GM19099 (cell line): ENCODE data around the gene HSDL2.

Experiments
- POLR2A ChIP-seq: IDR thresholded peaks from 3 replicates; pipeline ENCODE4 v1.6.1; 2011; ENCODE audit warnings: low read depth; ENCODE audit not compliant: insufficient read length; ENCODE audit errors: extremely low read depth

HSDL2 gene

GRCh38 chr9:112380102-112380824 lies at the start of gene HSDL2:
TSS of gene HSDL2 (plus strand) at chr9:112380108. CDS start at chr9:112380164, 56 bp downstream.
- no peak for TF ChIP-seq POLR2A

- TF ChIP-seq POLR2A = no peak
Measured at GRCh38 chr9:112331674-112331952, 48.3 kb upstream of the HSDL2 start.

GRCh38 chr9:112332214-112332613 lies 47.7 kb upstream of the HSDL2 start:
- no peak for TF ChIP-seq POLR2A

DNA sequence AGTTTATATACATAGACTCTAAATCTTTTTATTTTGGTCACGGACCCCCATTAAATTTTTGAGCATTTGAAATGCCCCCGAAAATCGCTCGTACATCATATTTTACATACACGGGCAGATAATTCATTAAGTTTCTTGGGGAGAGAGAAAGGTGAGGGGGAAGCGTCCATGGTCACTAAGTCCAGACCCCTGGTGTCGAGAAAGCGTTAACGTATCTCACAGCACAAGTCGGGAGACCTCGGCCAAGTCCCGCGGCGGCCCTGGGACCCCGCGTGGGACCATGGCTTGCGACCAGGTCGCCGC lies 47.3 kb upstream of the HSDL2 start:
- TF ChIP-seq POLR2A = no peak

DNA sequence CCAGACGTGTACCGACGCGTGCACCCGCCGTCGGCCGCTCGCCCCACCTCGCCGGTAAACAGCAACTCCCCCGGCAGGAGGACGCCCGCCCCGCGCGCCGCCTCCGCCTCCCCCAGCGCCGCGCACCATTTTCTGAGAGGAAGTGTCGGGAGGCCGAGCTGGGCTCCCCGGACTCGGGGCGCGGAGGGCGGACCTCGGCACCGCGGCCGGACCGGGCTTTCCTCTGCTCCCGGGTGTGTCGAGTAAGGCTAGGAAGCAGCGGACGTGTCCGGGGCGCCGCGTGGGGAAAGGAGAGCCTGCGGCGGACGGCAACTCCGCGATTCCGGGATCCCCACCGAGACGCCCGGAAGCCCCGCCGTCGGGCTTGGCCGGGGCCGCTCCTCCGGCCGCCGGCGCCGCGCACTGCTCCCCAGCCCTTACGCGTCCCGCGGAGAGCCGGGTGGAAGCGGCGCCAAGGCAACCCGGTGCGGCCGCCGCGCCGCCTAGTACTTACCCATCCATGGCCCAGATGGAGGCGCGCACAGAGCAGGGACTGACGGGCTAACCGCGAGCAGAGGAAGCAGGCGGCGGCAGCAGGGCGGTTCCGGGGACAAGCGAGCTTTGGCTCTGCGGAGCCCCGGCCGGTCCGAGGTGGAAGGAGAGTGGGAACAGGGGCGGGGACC lies 46.8 kb upstream of the HSDL2 start, which contains the start of gene PTBP3:
PTBP3 (minus strand) TSS at position 643 of the 662 bp plus-strand sequence. CDS start 35,754 bp downstream, outside the sequence.
- peak; percentile 75 for TF ChIP-seq POLR2A

DNA sequence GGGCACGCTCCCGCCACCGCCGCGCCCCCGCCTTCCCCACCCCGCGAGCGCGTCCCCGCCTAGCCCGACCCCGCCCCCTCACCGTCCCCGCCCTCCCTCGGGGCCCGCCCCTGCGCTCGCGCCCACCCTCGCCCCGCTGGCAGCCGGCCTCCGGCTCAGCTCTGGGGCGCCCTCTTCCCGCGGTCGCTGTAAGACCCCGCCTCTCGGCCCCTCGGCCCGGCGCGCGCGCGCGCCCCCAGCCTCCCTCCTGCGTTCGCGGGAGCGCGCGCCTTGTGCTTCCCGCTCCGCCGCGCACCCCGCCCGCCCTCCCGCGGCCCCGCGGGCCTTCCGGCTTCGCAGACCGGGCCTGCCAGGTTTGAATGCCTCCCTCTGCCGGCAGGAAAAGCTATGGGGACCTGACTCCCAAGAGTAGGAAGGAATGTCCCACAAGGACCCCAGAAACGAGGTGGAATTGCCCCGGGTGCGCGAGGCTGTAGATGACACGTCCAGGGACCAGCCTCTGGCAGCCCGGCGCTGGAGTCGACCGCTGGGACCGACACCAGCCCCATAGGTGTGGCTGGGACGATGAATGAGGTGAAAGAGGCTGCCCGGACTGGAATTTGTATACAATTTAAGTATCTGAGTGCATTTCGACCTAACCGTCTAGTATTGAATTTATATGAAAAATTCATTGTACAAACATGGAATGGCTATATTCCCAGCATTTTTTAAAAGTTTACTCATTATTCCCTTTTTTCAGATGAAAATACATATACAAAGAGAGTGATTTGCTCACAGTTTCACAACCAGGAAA lies 46.1 kb upstream of the HSDL2 start:
- TF ChIP-seq POLR2A = no peak

DNA sequence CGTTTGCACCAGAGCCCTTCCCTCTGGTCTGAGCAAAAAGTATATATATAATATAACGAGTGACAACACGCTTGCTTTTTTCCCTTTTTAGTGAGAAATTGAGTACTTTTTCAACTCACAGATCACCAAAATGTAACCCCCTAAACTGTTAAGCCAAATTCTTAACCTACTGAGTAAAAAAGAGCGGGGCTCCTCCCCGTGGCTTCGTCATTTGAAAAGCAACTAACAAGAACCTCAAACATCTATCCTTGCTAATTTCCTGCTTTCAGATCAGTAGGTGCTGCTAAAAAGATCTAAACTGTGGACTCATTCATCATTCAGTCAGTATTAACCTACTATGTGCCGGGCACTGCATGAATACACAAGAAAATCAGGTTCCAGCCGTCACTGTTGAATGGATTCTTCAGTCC lies 45.5 kb upstream of the HSDL2 start:
- TF ChIP-seq POLR2A = no peak

DNA sequence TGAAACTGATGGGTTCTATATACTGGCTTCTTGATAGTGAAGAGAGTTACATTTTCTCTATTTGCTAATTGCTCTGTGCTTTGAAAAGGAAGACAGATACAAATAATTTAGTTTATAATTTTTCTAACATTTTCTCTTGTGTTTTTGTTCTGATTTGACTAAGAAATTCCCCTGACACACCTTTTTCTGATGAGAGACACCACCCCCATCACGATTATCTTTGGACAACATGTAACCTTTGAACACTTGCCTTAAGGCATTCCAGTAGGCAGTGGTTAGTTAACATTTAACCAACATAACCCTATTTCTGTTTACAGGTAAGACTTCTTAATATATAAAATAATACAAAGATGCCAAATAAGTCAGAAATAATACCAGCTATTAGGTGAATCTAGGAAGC lies 42.4 kb upstream of the HSDL2 start:
- no peak for TF ChIP-seq POLR2A

GRCh38 chr9:112338561-112338960 lies 41.3 kb upstream of the HSDL2 start:
- no peak for TF ChIP-seq POLR2A

DNA sequence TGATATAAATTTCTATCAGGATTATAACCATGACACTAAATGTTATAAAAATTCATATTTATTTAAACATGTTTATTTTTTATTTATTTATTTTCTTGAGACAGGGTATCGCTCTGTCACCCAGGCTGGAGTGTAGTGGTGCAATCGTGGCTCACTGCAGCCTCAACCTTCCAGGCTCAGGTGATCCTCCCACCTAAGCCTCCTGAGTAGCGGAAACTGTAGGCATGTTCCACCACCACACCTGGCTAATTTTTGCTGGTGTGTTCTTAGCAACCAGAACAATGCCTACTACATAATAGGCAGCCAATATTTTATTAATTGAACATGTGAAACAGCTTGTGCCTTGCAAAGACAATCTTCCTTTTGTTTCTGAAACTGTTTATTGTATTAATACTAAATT lies 40.0 kb upstream of the HSDL2 start:
- no peak for TF ChIP-seq POLR2A

DNA sequence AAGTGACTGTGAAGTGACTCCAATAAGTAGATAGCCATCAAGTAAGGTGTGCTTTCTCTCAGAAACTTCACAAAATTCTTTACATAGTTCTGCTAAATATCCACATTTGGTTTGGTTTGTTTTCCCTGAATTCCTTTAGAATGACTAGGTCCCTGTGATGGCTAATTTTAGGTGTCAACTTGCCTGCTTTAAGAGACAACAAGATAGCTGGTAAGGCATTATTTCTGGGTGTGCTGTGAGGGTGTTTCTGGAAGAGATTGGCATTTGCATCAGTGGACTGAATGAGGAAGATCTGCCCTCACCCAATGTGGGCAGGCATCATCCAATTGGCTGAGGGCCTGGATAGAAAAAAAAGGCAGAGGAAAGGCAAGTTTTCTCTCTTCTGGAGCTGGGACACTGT lies 38.2 kb upstream of the HSDL2 start:
- no peak for TF ChIP-seq POLR2A

DNA sequence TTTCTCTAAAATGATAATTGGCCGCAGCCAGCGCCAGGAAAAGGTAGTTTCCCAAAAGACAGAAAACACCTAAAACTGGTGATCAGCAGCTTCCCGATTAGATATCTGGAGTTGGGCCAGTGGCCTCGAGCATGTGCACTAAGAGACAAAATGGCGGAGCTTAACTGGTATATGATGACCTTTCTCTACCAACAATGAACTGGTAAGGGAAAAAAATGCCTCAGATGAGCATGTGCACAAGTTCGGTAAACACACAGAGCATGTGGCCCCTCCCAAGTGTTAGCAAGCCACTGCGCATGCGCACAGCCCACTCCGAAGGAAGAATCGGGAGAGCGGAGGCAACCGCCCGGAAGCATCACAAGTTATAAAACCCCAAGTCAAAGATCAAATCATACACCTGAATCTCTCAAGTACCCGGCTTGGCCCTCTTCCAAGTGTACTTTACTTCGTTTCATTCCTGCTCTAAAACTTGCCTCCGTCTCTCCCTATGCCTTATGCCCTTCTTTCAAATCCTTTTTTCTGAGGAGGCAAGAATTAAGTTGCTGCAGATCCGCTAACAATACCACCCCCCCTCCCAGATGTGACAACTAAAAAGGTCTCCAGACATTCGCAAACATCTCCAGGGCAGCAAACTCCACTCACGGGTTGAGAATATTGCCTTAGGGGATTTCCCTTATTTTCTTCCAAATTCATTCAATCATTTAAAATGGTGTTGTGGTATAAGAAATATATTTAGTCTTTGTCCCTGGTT lies 31.5 kb upstream of the HSDL2 start:
- peak; percentile 38 for TF ChIP-seq POLR2A

GRCh38 chr9:112349008-112349333 lies 30.9 kb upstream of the HSDL2 start:
- no peak for TF ChIP-seq POLR2A

GRCh38 chr9:112351184-112351583 lies 28.7 kb upstream of the HSDL2 start:
- TF ChIP-seq POLR2A = no peak

DNA sequence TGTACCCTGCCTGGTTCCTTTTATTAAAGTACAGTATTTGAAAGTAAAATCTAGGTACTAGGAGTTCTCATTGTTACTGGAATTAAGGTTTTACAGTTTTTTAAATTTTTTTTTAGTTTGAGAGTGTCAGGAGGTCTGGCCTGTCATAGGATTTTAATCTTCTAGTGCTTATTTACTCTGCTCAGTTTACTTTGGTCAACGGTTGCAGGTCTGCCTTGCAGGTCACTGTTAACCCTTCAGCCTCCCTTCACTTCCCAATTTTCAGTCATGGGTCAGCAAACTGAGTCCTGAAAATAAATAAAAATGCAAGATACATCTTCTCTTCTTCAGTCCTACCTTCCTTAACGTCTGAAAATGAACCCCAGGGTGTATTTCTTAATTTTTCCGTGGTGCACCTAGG lies 27.7 kb upstream of the HSDL2 start:
- TF ChIP-seq POLR2A = no peak
